IMR-90 (cell line): ENCODE data around the gene ATP2B2. TPM values are rescaled to one million over a fixed set of nuclear protein-coding genes. Genes with fewer than 3 reads are reported as not detected.

ENCODE experiments used
- ATAC-seq: fragments of 200-7000 bp; cut with Tn5 transposase; 2 replicates; pipeline ENCODE4 v1.9.1; 2020; ENCODE audit warnings: low read depth, mild to moderate bottlenecking, moderate library complexity
- BruUV-seq: library from RNA; stranded (reverse); fragments of 400-500 nt; replicated peaks from 2 replicates; lab custom pipeline; 2021; lab: Mats Ljungman, UMichigan
- CTCF ChIA-PET: fragments of 300-600 bp; formaldehyde crosslinking; extraction: SDS; loops from one replicate; lab custom pipeline; 2021; ENCODE audit warnings: antibody characterized with exemption; lab: Yijun Ruan, JAX
- POLR2A ChIA-PET: fragments of 300-600 bp; sonication (Branson Sonifier 250); formaldehyde crosslinking; loops from one replicate; lab custom pipeline; 2022; ENCODE audit warnings: antibody characterized with exemption; ENCODE audit not compliant: unreplicated experiment; lab: Charles Lee
- DNase-seq: peaks from one replicate; pipeline ENCODE4 v3.0.0; 2013
- H2AFZ ChIP-seq: replicated peaks from 2 replicates; pipeline ENCODE3; 2013; ENCODE audit warnings: low read length, mild to moderate bottlenecking; ENCODE audit not compliant: poor library complexity
- H2AK5ac ChIP-seq: 2 replicates; pipeline ENCODE4 v1.6.1; 2013; ENCODE audit warnings: low read depth, low read length, inconsistent platforms
- H2AK9ac ChIP-seq: replicated peaks from 2 replicates; pipeline ENCODE3; 2013; ENCODE audit warnings: mild to moderate bottlenecking, low read depth, low read length, moderate library complexity; ENCODE audit not compliant: poor library complexity
- H2BK120ac ChIP-seq: 2 replicates; pipeline ENCODE4 v1.6.1; 2013; ENCODE audit warnings: low read depth, low read length, inconsistent platforms
- H2BK15ac ChIP-seq: 3 replicates; pipeline ENCODE4 v1.6.1; 2013; ENCODE audit warnings: low read depth, low read length, inconsistent platforms
- H2BK20ac ChIP-seq: 2 replicates; pipeline ENCODE4 v1.6.1; 2013; ENCODE audit warnings: low read depth, mild to moderate bottlenecking, inconsistent platforms, low read length, moderate library complexity
- H2BK5ac ChIP-seq: 2 replicates; pipeline ENCODE4 v1.6.1; 2013; ENCODE audit warnings: mild to moderate bottlenecking, low read depth, low read length, inconsistent platforms; ENCODE audit not compliant: poor library complexity, severe bottlenecking
- H3K14ac ChIP-seq: replicated peaks from 2 replicates; pipeline ENCODE4 v1.6.1; 2013; ENCODE audit warnings: low read depth, low read length, inconsistent platforms
- H3K18ac ChIP-seq: 2 replicates; pipeline ENCODE4 v1.6.1; 2013; ENCODE audit warnings: low read depth, low read length, control low read depth
- H3K23ac ChIP-seq: 2 replicates; pipeline ENCODE4 v1.6.1; 2013; ENCODE audit warnings: low read depth, low read length, inconsistent platforms
- H3K27ac ChIP-seq: 2 replicates; pipeline ENCODE4 v1.5.1; 2013; ENCODE audit warnings: mild to moderate bottlenecking, control low read depth, low read length; ENCODE audit not compliant: insufficient read depth
- H3K27me3 ChIP-seq: 2 replicates; pipeline ENCODE4 v1.6.1; 2013; ENCODE audit warnings: low read length; ENCODE audit not compliant: control insufficient read depth, insufficient read depth
- H3K36me3 ChIP-seq: 2 replicates; pipeline ENCODE4 v1.6.1; 2013; ENCODE audit warnings: low read length, mixed read lengths; ENCODE audit not compliant: control insufficient read depth, insufficient read depth
- H3K4ac ChIP-seq: 2 replicates; pipeline ENCODE4 v1.6.1; 2013; ENCODE audit warnings: low read depth, low read length, inconsistent platforms
- H3K4me1 ChIP-seq: 2 replicates; pipeline ENCODE4 v1.6.1; 2013; ENCODE audit warnings: low read length, mixed read lengths; ENCODE audit not compliant: control insufficient read depth, insufficient read depth
- H3K4me2 ChIP-seq: 2 replicates; pipeline ENCODE4 v1.6.1; 2013; ENCODE audit warnings: low read depth, mild to moderate bottlenecking, control low read depth, low read length, moderate library complexity
- H3K4me3 ChIP-seq: 2 replicates; pipeline ENCODE4 v1.5.1; 2013; ENCODE audit warnings: low read depth, mild to moderate bottlenecking, control low read depth, low read length, moderate library complexity; ENCODE audit not compliant: insufficient read depth
- H3K56ac ChIP-seq: 2 replicates; pipeline ENCODE4 v1.6.1; 2013; ENCODE audit warnings: low read length, inconsistent platforms; ENCODE audit not compliant: insufficient read depth; ENCODE audit errors: extremely low read depth
- H3K79me1 ChIP-seq, 2 experiments: 2 replicates each; pipeline ENCODE4 v1.6.1; 2013; ENCODE audit warnings: low read length in 2 of 2, inconsistent platforms in 1 of 2, low read depth in 1 of 2
- H3K9ac ChIP-seq: 2 replicates; pipeline ENCODE4 v1.6.1; 2013; ENCODE audit warnings: low read depth, low read length, control low read depth
- H3K9me1 ChIP-seq: 2 replicates; pipeline ENCODE4 v1.6.1; 2013; ENCODE audit warnings: low read length, inconsistent platforms; ENCODE audit not compliant: insufficient read depth
- H3K9me3 ChIP-seq: 2 replicates; pipeline ENCODE4 v1.6.1; 2013; ENCODE audit warnings: low read length; ENCODE audit not compliant: control insufficient read depth, insufficient read depth
- H4K20me1 ChIP-seq: 2 replicates; pipeline ENCODE4 v1.6.1; 2013; ENCODE audit warnings: low read length, inconsistent platforms; ENCODE audit not compliant: insufficient read depth
- H4K5ac ChIP-seq: 2 replicates; pipeline ENCODE4 v1.6.1; 2013; ENCODE audit warnings: mild to moderate bottlenecking, low read depth, low read length, control low read depth
- H4K8ac ChIP-seq, 2 experiments: 2 replicates each; pipeline ENCODE4 v1.6.1; 2013; ENCODE audit warnings: low read depth in 2 of 2, low read length in 2 of 2, control low read depth in 1 of 2, inconsistent platforms in 1 of 2
- H4K91ac ChIP-seq: 2 replicates; pipeline ENCODE4 v1.6.1; 2013; ENCODE audit warnings: low read depth, low read length, inconsistent platforms; ENCODE audit not compliant: insufficient read depth
- BHLHE40 ChIP-seq: fragments of 150-350 bp; IDR thresholded peaks from 2 replicates; pipeline ENCODE4 v1.6.1; 2016; ENCODE audit warnings: mild to moderate bottlenecking, low read depth, low read length
- CEBPB ChIP-seq: IDR thresholded peaks from 2 replicates; pipeline ENCODE4 v1.6.1; 2012; ENCODE audit warnings: low read depth, low read length, improper control_type of control experiment
- CHD1 ChIP-seq: IDR thresholded peaks from 2 replicates; pipeline ENCODE4 v1.6.1; 2012; ENCODE audit warnings: low read depth, low read length, improper control_type of control experiment
- CTCF ChIP-seq: conservative IDR thresholded peaks from 2 replicates; pipeline ENCODE4 v1.5.1; 2012; ENCODE audit warnings: mild to moderate bottlenecking, low read depth, low read length, improper control_type of control experiment
- ELK1 ChIP-seq: fragments of 150-350 bp; IDR thresholded peaks from 2 replicates; pipeline ENCODE4 v1.6.1; 2016; ENCODE audit warnings: low read depth, mild to moderate bottlenecking, low read length, moderate library complexity, borderline replicate concordance
- FOS ChIP-seq: fragments of 150-350 bp; IDR thresholded peaks from 2 replicates; pipeline ENCODE4 v1.6.1; 2016; ENCODE audit warnings: low read depth, low read length
- MAFK ChIP-seq: IDR thresholded peaks from 2 replicates; pipeline ENCODE4 v1.6.1; 2012; ENCODE audit warnings: low read depth, low read length, improper control_type of control experiment
- MAZ ChIP-seq: IDR thresholded peaks from 2 replicates; pipeline ENCODE4 v1.6.1; 2012; ENCODE audit warnings: low read depth, mild to moderate bottlenecking, low read length, improper control_type of control experiment, moderate library complexity, borderline replicate concordance
- MXI1 ChIP-seq: IDR thresholded peaks from 2 replicates; pipeline ENCODE4 v1.6.1; 2012; ENCODE audit warnings: low read depth, mild to moderate bottlenecking, low read length, moderate library complexity, borderline replicate concordance
- NFE2L2 ChIP-seq: fragments of 150-350 bp; IDR thresholded peaks from 2 replicates; pipeline ENCODE4 v1.6.1; 2016; ENCODE audit warnings: low read depth, mild to moderate bottlenecking, low read length
- POLR2A ChIP-seq: IDR thresholded peaks from 2 replicates; pipeline ENCODE4 v1.6.1; 2012; ENCODE audit warnings: mild to moderate bottlenecking, low read depth, low read length
- RAD21 ChIP-seq: IDR thresholded peaks from 2 replicates; pipeline ENCODE4 v1.6.1; 2012; ENCODE audit warnings: low read length, improper control_type of control experiment
- RCOR1 ChIP-seq: IDR thresholded peaks from 2 replicates; pipeline ENCODE4 v1.6.1; 2012; ENCODE audit warnings: mild to moderate bottlenecking, low read length, improper control_type of control experiment; ENCODE audit not compliant: insufficient replicate concordance
- RFX5 ChIP-seq: IDR thresholded peaks from 2 replicates; pipeline ENCODE4 v1.8.0; 2012; ENCODE audit warnings: low read depth, mild to moderate bottlenecking, low read length, moderate library complexity
- SMC3 ChIP-seq: fragments of 150-350 bp; IDR thresholded peaks from 2 replicates; pipeline ENCODE4 v1.6.1; 2016; ENCODE audit warnings: low read depth, mild to moderate bottlenecking, antibody characterized with exemption, low read length, moderate library complexity
- USF2 ChIP-seq: fragments of 150-350 bp; IDR thresholded peaks from 2 replicates; pipeline ENCODE4 v1.6.1; 2017; ENCODE audit warnings: mild to moderate bottlenecking, antibody characterized with exemption, low read length, low read depth
- WGBS, 2 experiments: methylation state at CpG; one replicate each; pipeline versions ENCODE4 v1.1.5 to v1.1.7; 2013; ENCODE audit warnings: missing lambda C conversion rate in 2 of 2; ENCODE audit not compliant: insufficient read length in 1 of 2; ENCODE audit errors: extremely low coverage in 2 of 2; 5-methylcytosine and 5-hydroxymethylcytosine counted together
- dilution Hi-C: fragments of 300-500 bp; cut with HindIII; formaldehyde crosslinking; loops from one replicate; pipeline ENCODE4 v1.14.3; 2018; ENCODE audit warnings: low sequenced_read_pairs; ENCODE audit not compliant: unreplicated experiment
- in situ Hi-C: fragments of 300-500 bp; cut with MboI; formaldehyde crosslinking; loops from 3 replicates; pipeline ENCODE4 v1.14.3; 2019; ENCODE audit warnings: low sequenced_read_pairs, inconsistent platforms, mixed read lengths
- intact Hi-C: fragments of 100-400 bp; cut with micrococcal nuclease; formaldehyde crosslinking; loops from 2 replicates; pipeline ENCODE4 v1.10.0; 2022
- polyA plus RNA-seq, 3 experiments: library from polyadenylated mRNA; depleted of rRNA; stranded (reverse); fragments of >200 nt; gene quantifications; 2 replicates each; pipeline ENCODE4 v1.2.3, GENCODE V29; 2012; ENCODE audit warnings: low replicate concordance in 1 of 3
- total RNA-seq: library from RNA; depleted of rRNA; stranded (reverse); fragments of >200 nt; gene quantifications from 2 replicates; pipeline ENCODE4 v1.2.3, GENCODE V29; 2012

The ATP2B2 gene
- total and polyA plus RNA-seq, 2 of the 4 experiments (the other 2 are of a cell fraction) = under 0.01 to 0.02 TPM

- dilution Hi-C loops (no loop called here), intact Hi-C loops (no loop called here), in situ Hi-C loops (no loop called here)
- BruUV-seq = no TSS peak
- Histone ChIP-seq H3K9me3 (no peaks in the 10 kb centered on the region), H3K9ac (no peak overlapping the region), H4K91ac (no peak overlapping the region), H2BK5ac (no peak overlapping the region), H3K4me1 (no peaks in the 10 kb centered on the region), H3K27me3 (peaks cover 15% of the 10 kb centered on the region; the same call in 1 of the 2 replicates), H3K36me3 (no peaks in the 10 kb centered on the region), H2AK5ac (no peak overlapping the region), H3K23ac (no peak overlapping the region), H2BK15ac (no peak overlapping the region), H4K20me1 (no peaks in the 10 kb centered on the region), H2AFZ (no peak overlapping the region), H3K18ac (no peak overlapping the region), H2AK9ac (no peak overlapping the region), H2BK20ac (no peak overlapping the region), H3K56ac (no peak overlapping the region), H3K4ac (no peak overlapping the region), H4K8ac (no peak overlapping the region), H2BK120ac (no peak overlapping the region), H3K4me3 (no peak overlapping the region), H3K27ac (no peak overlapping the region), H3K4me2 (no peak overlapping the region), H3K79me1 (no peaks in the 10 kb centered on the region), H4K5ac (no peak overlapping the region), H3K14ac (no peak overlapping the region), H3K9me1 (no peaks in the 10 kb centered on the region)
- DNase-seq (no peak), ATAC-seq (no peak)
- CTCF ChIA-PET = no interaction called here
- WGBS, 2 experiments = 69% methylated on average over 3 of the region's 13 CpGs; no CpG with 5 or more reads in 1 of the 2 experiments
- TF ChIP-seq CHD1 (no peak), RFX5 (no peak), POLR2A (no peak), MAZ (no peak), MAFK (no peak), CTCF (no peak), CEBPB (no peak), ELK1 (no peak), MXI1 (no peak), FOS (no peak), RAD21 (no peak), NFE2L2 (no peak), RCOR1 (no peak), BHLHE40 (no peak), SMC3 (no peak), USF2 (no peak)
- POLR2A ChIA-PET = no interaction called here
Observed at GRCh38 chr3:10529809-10530208, 24.4 kb upstream of the ATP2B2 start.
